H1 (cell line): ENCODE results near the gene TPO. TPM values are rescaled to one million over a fixed set of nuclear protein-coding genes. Genes with fewer than 3 reads are reported as not detected.

Experiments
- CTCF ChIA-PET: fragments of 300-600 bp; sonication (Branson Sonifier 250); formaldehyde crosslinking; loops from one replicate; lab custom pipeline; 2021; ENCODE audit not compliant: partially characterized antibody; lab: Charles Lee
- POLR2A ChIA-PET: fragments of 300-600 bp; sonication (Branson Sonifier 250); formaldehyde crosslinking; loops from one replicate; lab custom pipeline; 2021; ENCODE audit warnings: inconsistent platforms; ENCODE audit not compliant: partially characterized antibody; lab: Charles Lee
- DNase-seq, 2 experiments: peaks; one replicate each; pipeline versions ENCODE4 v3.0.0 to v3.0.0-alpha.2; 2010 to 2022; ENCODE audit warnings: low spot score in 2 of 2, low read depth in 1 of 2, mixed read lengths in 1 of 2
- FAIRE-seq: peaks from 2 replicates; lab custom pipeline; 2011; peaks lifted over from hg19 to GRCh38; lab: Jason Lieb, UNC
- H2AFZ ChIP-seq: 2 replicates; pipeline ENCODE4 v1.8.1; 2012; ENCODE audit warnings: low read length, inconsistent platforms
- H2AK5ac ChIP-seq: 2 replicates; pipeline ENCODE4 v1.6.1; 2013; ENCODE audit warnings: low read depth, low read length
- H2BK120ac ChIP-seq: replicated peaks from 2 replicates; pipeline ENCODE3; 2013; ENCODE audit warnings: low read depth, low read length, inconsistent platforms
- H2BK12ac ChIP-seq: 2 replicates; pipeline ENCODE4 v1.6.1; 2013; ENCODE audit warnings: low read depth, low read length
- H2BK15ac ChIP-seq: 2 replicates; pipeline ENCODE4 v1.6.1; 2013; ENCODE audit warnings: low read length
- H2BK20ac ChIP-seq: 2 replicates; pipeline ENCODE4 v1.6.1; 2013; ENCODE audit warnings: low read length
- H2BK5ac ChIP-seq: 2 replicates; pipeline ENCODE4 v1.6.1; 2013; ENCODE audit warnings: low read depth, low read length
- H3K14ac ChIP-seq: 2 replicates; pipeline ENCODE4 v1.6.1; 2013; ENCODE audit warnings: inconsistent platforms; ENCODE audit not compliant: insufficient read length
- H3K18ac ChIP-seq: 2 replicates; pipeline ENCODE4 v1.6.1; 2013; ENCODE audit warnings: low read length; ENCODE audit errors: extremely low read depth
- H3K23ac ChIP-seq: 2 replicates; pipeline ENCODE4 v1.6.1; 2013; ENCODE audit warnings: inconsistent platforms; ENCODE audit not compliant: insufficient read length
- H3K23me2 ChIP-seq: 2 replicates; pipeline ENCODE4 v1.6.1; 2013; ENCODE audit warnings: low read depth, low read length
- H3K27ac ChIP-seq: 2 replicates; pipeline ENCODE4 v1.6.1; 2011; ENCODE audit warnings: low read depth, low read length, inconsistent platforms
- H3K27me3 ChIP-seq, 4 experiments: replicated peaks in 1 of 4; 1 replicate in 1 of 4; 2 replicates in 3 of 4; pipeline versions ENCODE4 v1.6.1 to v1.8.1; 2011 to 2013; ENCODE audit warnings: low read length in 3 of 4, mild to moderate bottlenecking in 3 of 4, inconsistent platforms in 2 of 4, mixed read lengths in 2 of 4, moderate library complexity in 1 of 4; ENCODE audit not compliant: control insufficient read depth in 3 of 4, insufficient read depth in 3 of 4; ENCODE audit errors: extremely low read depth in 1 of 4
- H3K36me3 ChIP-seq, 4 experiments: 2 replicates each; pipeline versions ENCODE4 v1.6.1 to v1.8.1; 2011 to 2013; ENCODE audit warnings: mild to moderate bottlenecking in 4 of 4, low read length in 3 of 4, moderate library complexity in 2 of 4, control low read depth in 1 of 4, inconsistent platforms in 1 of 4; ENCODE audit not compliant: insufficient read depth in 4 of 4, control insufficient read depth in 2 of 4
- H3K4ac ChIP-seq: replicated peaks from 2 replicates; pipeline ENCODE3; 2013; ENCODE audit warnings: low read length, low read depth, mixed read lengths, inconsistent platforms; ENCODE audit not compliant: insufficient read length
- H3K4me1 ChIP-seq, 4 experiments: replicated peaks in 1 of 4; 1 replicate in 1 of 4; 2 replicates in 3 of 4; pipeline versions ENCODE4 v1.6.1 to v1.8.1; 2011 to 2013; ENCODE audit warnings: low read length in 3 of 4, inconsistent platforms in 2 of 4, mixed read lengths in 1 of 4; ENCODE audit not compliant: insufficient read depth in 4 of 4, control insufficient read depth in 3 of 4
- H3K4me2 ChIP-seq, 2 experiments: 2 replicates each; pipeline versions ENCODE4 v1.6.1 to v1.8.1; 2011 to 2013; ENCODE audit warnings: low read depth in 2 of 2, low read length in 2 of 2, control low read depth in 1 of 2, inconsistent platforms in 1 of 2, mild to moderate bottlenecking in 1 of 2; ENCODE audit not compliant: insufficient read depth in 1 of 2
- H3K4me3 ChIP-seq, 4 experiments: fragments of 200-600, 300-600 bp in 1 of 4; sonication (generic), shearing (Covaris generic), sonication (Bioruptor Twin) in 1 of 4; 2 replicates each; pipeline versions ENCODE4 v1.5.1 to v1.8.1; 2011 to 2016; ENCODE audit warnings: low read length in 4 of 4, low read depth in 3 of 4, control low read depth in 2 of 4, inconsistent platforms in 2 of 4, mild to moderate bottlenecking in 2 of 4, mixed read lengths in 1 of 4, moderate library complexity in 1 of 4; ENCODE audit not compliant: insufficient read depth in 2 of 4; ENCODE audit errors: extremely low read depth in 1 of 4
- H3K56ac ChIP-seq: replicated peaks from 2 replicates; pipeline ENCODE3; 2013; ENCODE audit warnings: low read depth, mild to moderate bottlenecking, mixed read lengths, low read length, inconsistent platforms; ENCODE audit not compliant: insufficient read length
- H3K79me1 ChIP-seq: 2 replicates; pipeline ENCODE4 v1.6.1; 2013; ENCODE audit warnings: low read depth, low read length, control low read depth
- H3K79me2 ChIP-seq, 2 experiments: 2 replicates each; pipeline versions ENCODE4 v1.6.1 to v1.8.1; 2012 to 2013; ENCODE audit warnings: low read length in 2 of 2, mild to moderate bottlenecking in 2 of 2, inconsistent platforms in 1 of 2; ENCODE audit not compliant: insufficient read depth in 2 of 2, control insufficient read depth in 1 of 2
- H3K9ac ChIP-seq, 4 experiments: replicated peaks in 1 of 4; 1 replicate in 1 of 4; 2 replicates in 3 of 4; pipeline versions ENCODE4 v1.6.1 to v1.8.1; 2011 to 2013; ENCODE audit warnings: low read depth in 3 of 4, low read length in 3 of 4, control low read depth in 2 of 4, mild to moderate bottlenecking in 2 of 4, moderate library complexity in 2 of 4, inconsistent platforms in 1 of 4; ENCODE audit errors: extremely low read depth in 1 of 4
- H3K9me3 ChIP-seq, 2 experiments: 2 replicates each; pipeline versions ENCODE4 v1.6.1 to v1.8.1; 2012 to 2013; ENCODE audit warnings: mild to moderate bottlenecking in 2 of 2, moderate library complexity in 2 of 2, control low read depth in 1 of 2, inconsistent platforms in 1 of 2, low read depth in 1 of 2, low read length in 1 of 2, mixed read lengths in 1 of 2; ENCODE audit not compliant: insufficient read depth in 2 of 2
- H4K20me1 ChIP-seq, 2 experiments: replicated peaks in 1 of 2; 2 replicates each; pipeline versions ENCODE3 to v1.8.1; 2011 to 2013; ENCODE audit warnings: inconsistent platforms in 2 of 2, low read length in 2 of 2, mild to moderate bottlenecking in 1 of 2; ENCODE audit not compliant: insufficient read depth in 2 of 2, control insufficient read depth in 1 of 2
- H4K5ac ChIP-seq: 2 replicates; pipeline ENCODE4 v1.6.1; 2013; ENCODE audit warnings: low read length, low read depth, mixed read lengths, inconsistent platforms; ENCODE audit not compliant: insufficient read length
- H4K8ac ChIP-seq: 2 replicates; pipeline ENCODE4 v1.8.0; 2013; ENCODE audit warnings: mild to moderate bottlenecking, moderate library complexity, low read length, inconsistent platforms; ENCODE audit not compliant: insufficient read depth; ENCODE audit errors: extremely low read depth
- H4K91ac ChIP-seq: replicated peaks from 2 replicates; pipeline ENCODE3; 2013; ENCODE audit warnings: low read length, mixed read lengths, inconsistent platforms; ENCODE audit not compliant: insufficient read length
- FOSL1 ChIP-seq: IDR thresholded peaks from 2 replicates; pipeline ENCODE4 v1.6.1; 2011; ENCODE audit warnings: mild to moderate bottlenecking, low read depth, low read length, moderate library complexity; ENCODE audit not compliant: insufficient read depth
- SAP30 ChIP-seq: fragments of 300-600 bp; sonication (generic); IDR thresholded peaks from 2 replicates; pipeline ENCODE4 v1.7.1; 2012; ENCODE audit warnings: low read length, moderate library complexity, mild to moderate bottlenecking, inconsistent platforms; ENCODE audit not compliant: insufficient read depth, insufficient replicate concordance
- SP1 ChIP-seq: IDR thresholded peaks from 2 replicates; pipeline ENCODE4 v1.6.1; 2011; ENCODE audit warnings: low read depth, low read length
- WGBS, 2 experiments: shearing (Covaris generic) in 1 of 2; methylation state at CpG; one replicate each; pipeline versions ENCODE4 v1.1.6 to v1.1.7; 2013 to 2015; ENCODE audit warnings: low lambda C conversion rate in 2 of 2, mixed read lengths in 2 of 2, inconsistent platforms in 1 of 2, low coverage in 1 of 2, missing lambda C conversion rate in 1 of 2; ENCODE audit not compliant: insufficient replicate concordance in 2 of 2, insufficient coverage in 1 of 2, insufficient read length in 1 of 2; ENCODE audit errors: extremely low coverage in 1 of 2, missing lambda C conversion rate in 1 of 2; 5-methylcytosine and 5-hydroxymethylcytosine counted together
- polyA plus RNA-seq, 7 experiments: library from polyadenylated mRNA; depleted of rRNA in 3 of 7; stranded (reverse) in 5 of 7; unstranded in 2 of 7; fragments of >200 nt in 5 of 7; fragments of 200-250 nt in 2 of 7; gene quantifications; 1 replicate in 5 of 7; 2 replicates in 1 of 7; 4 replicates in 1 of 7; pipeline versions ENCODE4 v1.2.1 to v1.2.3, GENCODE V29; 2011 to 2013; ENCODE audit warnings: missing spikeins in 2 of 7, mixed read lengths in 2 of 7
- total RNA-seq: library from RNA; stranded (reverse); fragmentation: NEBNext Ultra II Directional; extraction: Animal tissue kit (Norgen Biotek cat#: 25700); gene quantifications from 2 replicates; pipeline ENCODE4 v1.2.1, GENCODE V29; 2021

The TPO gene
- total and polyA plus RNA-seq, 2 of the 8 experiments (the other 6 are each of a cell fraction or from before 2014, with no cell fraction given), result not detected

DNA sequence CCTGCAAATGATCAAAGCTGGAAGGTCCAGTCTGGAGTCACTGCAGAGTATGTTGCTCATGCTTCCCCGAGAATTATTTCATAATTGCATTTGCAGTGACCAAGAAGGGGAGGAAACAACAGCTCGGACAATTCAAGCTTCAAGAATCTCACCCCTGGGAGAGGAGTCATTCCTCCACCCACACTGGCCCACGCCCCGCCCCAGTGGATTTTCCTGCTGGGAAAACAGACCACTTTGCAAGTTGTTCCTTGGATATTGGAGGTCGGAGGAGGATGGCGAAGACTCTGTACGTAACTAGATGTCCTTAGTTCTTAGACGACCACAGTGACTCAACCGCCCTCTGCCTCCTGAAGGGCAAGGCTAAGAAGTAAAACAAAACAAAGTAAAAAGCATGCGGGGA lies 159.4 kb downstream of the TPO start:
- H3K18ac ChIP-seq, result no peak overlapping the region
- CTCF ChIA-PET, result interaction anchor here (0.8 to 1.4 kb wide), 4 partner anchors 16 to 197 kb away, joined by 3 to 4 read pairs (median 4); no protein-coding TSS in a partner anchor
- no peaks in the 10 kb centered on the region for H3K23me2 ChIP-seq
- no peak overlapping the region for H3K56ac ChIP-seq
- H2AFZ ChIP-seq, result no peak overlapping the region
- no peak overlapping the region for H3K9ac ChIP-seq
- H4K91ac ChIP-seq, result no peak overlapping the region
- no peaks in the 10 kb centered on the region for H3K79me1 ChIP-seq
- no peak overlapping the region for H3K4ac ChIP-seq
- no peak overlapping the region for H3K27ac ChIP-seq
- no peak overlapping the region for H3K4me3 ChIP-seq
- H2BK20ac ChIP-seq, result no peak overlapping the region
- no peak overlapping the region for H4K5ac ChIP-seq
- no peak overlapping the region for H2BK15ac ChIP-seq
- H3K14ac ChIP-seq, result no peak overlapping the region
- H3K79me2 ChIP-seq, result no peaks in the 10 kb centered on the region
- H3K36me3 ChIP-seq, result no peaks in the 10 kb centered on the region
- H2BK12ac ChIP-seq, result no peak overlapping the region
- no peak overlapping the region for H3K23ac ChIP-seq
- H3K9me3 ChIP-seq, result peaks cover 2 to 3% of the 10 kb centered on the region in 2 experiments; a peak in 2 of 4 replicates
- no peak overlapping the region for H4K8ac ChIP-seq
- FAIRE-seq, result no peak
- 81% methylated on average over 10 of the region's 10 CpGs; no CpG with 5 or more reads in 1 of the 2 experiments for WGBS, 2 experiments
- no peaks in the 10 kb centered on the region for H3K4me1 ChIP-seq
- no peak overlapping the region for H2BK5ac ChIP-seq
- no peak overlapping the region for H2AK5ac ChIP-seq
- no peak overlapping the region for H3K4me2 ChIP-seq
- TF ChIP-seq SAP30 (no peak), FOSL1 (no peak), SP1 (no peak)
- TF ChIP-seq, all 59 proteins: peak for 0
- Histone ChIP-seq H2BK120ac (no peak overlapping the region), H3K27me3 (no peaks in the 10 kb centered on the region), H4K20me1 (peaks cover 0 to 2% of the 10 kb centered on the region in 2 experiments)
- POLR2A ChIA-PET, result interaction anchor here (0.8 kb wide), 2 partner anchors 16 to 53 kb away, joined by 3 read pairs; no protein-coding TSS in a partner anchor
- no peak for DNase-seq
